ENCODE measurements around the gene SLC12A1.

The SLC12A1 gene

GRCh38 chr15:48266024-48266689, 60.1 kb downstream of the SLC12A1 start (continued):
- TF ChIP-seq POU6F1 (CRISPR knock-in tag; IDR thresholded peaks at IDR 0.05; ENCODE audit: borderline replicate concordance, low read depth) = no peak
- TF ChIP-seq BACH2 (CRISPR knock-in tag; IDR thresholded peaks at IDR 0.05; ENCODE audit: borderline replicate concordance) = no peak

DNA sequence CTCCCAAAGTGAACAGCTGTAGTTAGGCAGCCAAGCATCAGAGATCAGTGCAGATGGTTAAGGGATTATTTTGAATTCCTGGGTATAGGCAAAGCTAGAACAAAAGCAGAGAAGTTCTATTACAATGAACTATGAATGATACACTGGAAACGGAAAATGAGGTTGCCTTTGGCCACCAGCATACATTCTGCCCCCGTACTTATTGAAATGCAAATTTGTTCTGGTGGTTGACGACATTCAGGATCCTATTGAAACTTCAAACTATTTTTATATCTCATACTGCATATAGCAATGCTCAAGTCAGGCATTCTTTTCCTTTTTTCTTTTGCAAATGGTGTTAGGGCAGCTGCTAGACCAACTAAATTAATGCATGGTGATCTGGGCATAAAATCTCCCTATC, 61.7 kb downstream of the SLC12A1 start:
- ATAC-seq = no peak
- TF ChIP-seq CREB5 (CRISPR knock-in tag; IDR thresholded peaks at IDR 0.05; ENCODE audit: low read depth) (no peak), PPARA (CRISPR knock-in tag; IDR thresholded peaks at IDR 0.05; ENCODE audit: borderline replicate concordance) (no peak), TCF4 (CRISPR knock-in tag; IDR thresholded peaks at IDR 0.05; ENCODE audit: borderline replicate concordance) (no peak), POU6F1 (CRISPR knock-in tag; IDR thresholded peaks at IDR 0.05; ENCODE audit: borderline replicate concordance, low read depth) (no peak), OSR1 (CRISPR knock-in tag; IDR thresholded peaks at IDR 0.05) (no peak), ZNF8 (CRISPR knock-in tag; IDR thresholded peaks at IDR 0.05) (no peak), ESRRG (CRISPR knock-in tag; IDR thresholded peaks at IDR 0.05) (no peak)

- no peak for TF ChIP-seq CSRNP3 (CRISPR knock-in tag; IDR thresholded peaks at IDR 0.05)
- no peak for TF ChIP-seq TOX (CRISPR knock-in tag; IDR thresholded peaks at IDR 0.05; ENCODE audit: borderline replicate concordance)
- TF ChIP-seq ZC3H10 (CRISPR knock-in tag; IDR thresholded peaks at IDR 0.05) = no peak
- no peak for TF ChIP-seq CSDC2 (CRISPR knock-in tag; IDR thresholded peaks at IDR 0.05)
- no peak for TF ChIP-seq GLIS3 (CRISPR knock-in tag; IDR thresholded peaks at IDR 0.05)
- TF ChIP-seq ZNF70 (CRISPR knock-in tag; IDR thresholded peaks at IDR 0.05) = no peak
- TF ChIP-seq ZFP30 (CRISPR knock-in tag; IDR thresholded peaks at IDR 0.05) = no peak
- no peak for TF ChIP-seq ZFP3 (CRISPR knock-in tag; IDR thresholded peaks at IDR 0.05)
- no peak for TF ChIP-seq BACH2 (CRISPR knock-in tag; IDR thresholded peaks at IDR 0.05; ENCODE audit: borderline replicate concordance)
- no peak for TF ChIP-seq SNAI2 (CRISPR knock-in tag; IDR thresholded peaks at IDR 0.05)
- no peak for ATAC-seq
Measured at GRCh38 chr15:48273049-48273448, 66.9 kb downstream of the SLC12A1 start.

GRCh38 chr15:48278666-48279065, 72.6 kb downstream of the SLC12A1 start:
- ATAC-seq = no peak
- TF ChIP-seq ESRRG (CRISPR knock-in tag; IDR thresholded peaks at IDR 0.05) (no peak), ISL1 (CRISPR knock-in tag; IDR thresholded peaks at IDR 0.05) (no peak), PATZ1 (CRISPR knock-in tag; IDR thresholded peaks at IDR 0.05; ENCODE audit: borderline replicate concordance) (no peak)

GRCh38 chr15:48279608-48280007, 73.5 kb downstream of the SLC12A1 start:
- TF ChIP-seq ARNTL (CRISPR knock-in tag; IDR thresholded peaks at IDR 0.05; ENCODE audit: borderline replicate concordance, low read depth) = no peak
- no peak for TF ChIP-seq SNAI2 (CRISPR knock-in tag; IDR thresholded peaks at IDR 0.05)
- no peak for TF ChIP-seq PPARA (CRISPR knock-in tag; IDR thresholded peaks at IDR 0.05; ENCODE audit: borderline replicate concordance)
- TF ChIP-seq BACH2 (CRISPR knock-in tag; IDR thresholded peaks at IDR 0.05; ENCODE audit: borderline replicate concordance) = no peak
- TF ChIP-seq GLIS3 (CRISPR knock-in tag; IDR thresholded peaks at IDR 0.05) = no peak
- no peak for TF ChIP-seq ISL1 (CRISPR knock-in tag; IDR thresholded peaks at IDR 0.05)
- no peak for TF ChIP-seq ZNF8 (CRISPR knock-in tag; IDR thresholded peaks at IDR 0.05)
- TF ChIP-seq CSDC2 (CRISPR knock-in tag; IDR thresholded peaks at IDR 0.05) = no peak
- TF ChIP-seq, protein P1, sequence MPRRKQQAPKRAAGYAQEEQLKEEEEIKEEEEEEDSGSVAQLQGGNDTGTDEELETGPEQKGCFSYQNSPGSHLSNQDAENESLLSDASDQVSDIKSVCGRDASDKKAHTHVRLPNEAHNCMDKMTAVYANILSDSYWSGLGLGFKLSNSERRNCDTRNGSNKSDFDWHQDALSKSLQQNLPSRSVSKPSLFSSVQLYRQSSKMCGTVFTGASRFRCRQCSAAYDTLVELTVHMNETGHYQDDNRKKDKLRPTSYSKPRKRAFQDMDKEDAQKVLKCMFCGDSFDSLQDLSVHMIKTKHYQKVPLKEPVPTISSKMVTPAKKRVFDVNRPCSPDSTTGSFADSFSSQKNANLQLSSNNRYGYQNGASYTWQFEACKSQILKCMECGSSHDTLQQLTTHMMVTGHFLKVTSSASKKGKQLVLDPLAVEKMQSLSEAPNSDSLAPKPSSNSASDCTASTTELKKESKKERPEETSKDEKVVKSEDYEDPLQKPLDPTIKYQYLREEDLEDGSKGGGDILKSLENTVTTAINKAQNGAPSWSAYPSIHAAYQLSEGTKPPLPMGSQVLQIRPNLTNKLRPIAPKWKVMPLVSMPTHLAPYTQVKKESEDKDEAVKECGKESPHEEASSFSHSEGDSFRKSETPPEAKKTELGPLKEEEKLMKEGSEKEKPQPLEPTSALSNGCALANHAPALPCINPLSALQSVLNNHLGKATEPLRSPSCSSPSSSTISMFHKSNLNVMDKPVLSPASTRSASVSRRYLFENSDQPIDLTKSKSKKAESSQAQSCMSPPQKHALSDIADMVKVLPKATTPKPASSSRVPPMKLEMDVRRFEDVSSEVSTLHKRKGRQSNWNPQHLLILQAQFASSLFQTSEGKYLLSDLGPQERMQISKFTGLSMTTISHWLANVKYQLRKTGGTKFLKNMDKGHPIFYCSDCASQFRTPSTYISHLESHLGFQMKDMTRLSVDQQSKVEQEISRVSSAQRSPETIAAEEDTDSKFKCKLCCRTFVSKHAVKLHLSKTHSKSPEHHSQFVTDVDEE (CRISPR knock-in tag; IDR thresholded peaks at IDR 0.05) = no peak
- TF ChIP-seq ZFP30 (CRISPR knock-in tag; IDR thresholded peaks at IDR 0.05) = no peak
- no peak for ATAC-seq
